Caco-2 (cell line): Measurements from ENCODE around the gene COL11A2. TPM values are rescaled to one million over a fixed set of nuclear protein-coding genes. Genes with fewer than 3 reads are reported as not detected.

Experiments used
- BruUV-seq: library from RNA; stranded (reverse); fragments of 400-500 nt; replicated peaks from 2 replicates; lab custom pipeline; 2021; lab: Mats Ljungman, UMichigan
- CTCF ChIA-PET: fragments of 300-600 bp; sonication (Branson Sonifier 250); formaldehyde crosslinking; loops from one replicate; lab custom pipeline; 2022; ENCODE audit warnings: antibody characterized with exemption; lab: Charles Lee
- POLR2A ChIA-PET: fragments of 300-600 bp; sonication (Branson Sonifier 250); formaldehyde crosslinking; loops from one replicate; lab custom pipeline; 2022; ENCODE audit warnings: antibody characterized with exemption; lab: Charles Lee
- DNase-seq, 2 experiments: peaks; one replicate each; pipeline versions ENCODE4 v3.0.0 to v3.0.0-alpha.2; 2020 to 2022
- H3K27me3 ChIP-seq: replicated peaks from 2 replicates; pipeline ENCODE4 v1.6.0; 2011; ENCODE audit warnings: low read length; ENCODE audit not compliant: control insufficient read depth, insufficient read depth
- H3K36me3 ChIP-seq: 2 replicates; pipeline ENCODE4 v1.5.1; 2011; ENCODE audit warnings: low read length; ENCODE audit not compliant: control insufficient read depth, insufficient read depth
- H3K4me1 ChIP-seq: fragments of 250-450 bp; sonication (Bioruptor Pico); 2 replicates; pipeline ENCODE4 v1.5.1; 2020; ENCODE audit warnings: mild to moderate bottlenecking
- H3K4me3 ChIP-seq: 2 replicates; pipeline ENCODE4 v1.5.1; 2011; ENCODE audit warnings: low read depth, mild to moderate bottlenecking, control low read depth, low read length
- H3K9me3 ChIP-seq: fragments of 250-450 bp; sonication (Bioruptor Pico); 2 replicates; pipeline ENCODE4 v1.5.1; 2020; ENCODE audit warnings: mild to moderate bottlenecking, moderate library complexity
- H3K27ac Mint-ChIP-seq: one replicate; pipeline ENCODE4 v1.8.0; 2022; ENCODE audit warnings: mixed read lengths; ENCODE audit not compliant: unreplicated experiment
- H3K27me3 Mint-ChIP-seq: one replicate; pipeline ENCODE4 v1.8.0; 2022; ENCODE audit warnings: mixed read lengths; ENCODE audit not compliant: insufficient read depth, unreplicated experiment
- H3K36me3 Mint-ChIP-seq: one replicate; pipeline ENCODE4 v1.8.0; 2022; ENCODE audit warnings: mild to moderate bottlenecking, mixed read lengths; ENCODE audit not compliant: insufficient read depth, unreplicated experiment
- H3K4me1 Mint-ChIP-seq: one replicate; pipeline ENCODE4 v1.8.0; 2022; ENCODE audit warnings: low read depth, mixed read lengths; ENCODE audit not compliant: unreplicated experiment
- H3K4me3 Mint-ChIP-seq: one replicate; pipeline ENCODE4 v1.8.0; 2022; ENCODE audit warnings: mild to moderate bottlenecking, moderate library complexity, mixed read lengths; ENCODE audit not compliant: unreplicated experiment
- H3K9me3 Mint-ChIP-seq: one replicate; pipeline ENCODE4 v1.8.0; 2022; ENCODE audit warnings: mixed read lengths; ENCODE audit not compliant: unreplicated experiment
- CTCF ChIP-seq, 2 experiments: fragments of 200-600 bp in 1 of 2; IDR thresholded peaks; 1 replicate in 1 of 2; 2 replicates in 1 of 2; pipeline versions ENCODE4 v1.5.1 to v1.8.0; 2011 to 2022; ENCODE audit warnings: antibody characterized with exemption in 1 of 2, control low read depth in 1 of 2, inconsistent platforms in 1 of 2, low read depth in 1 of 2, low read length in 1 of 2, mild to moderate bottlenecking in 1 of 2, moderate library complexity in 1 of 2; ENCODE audit not compliant: insufficient read depth in 1 of 2, severe bottlenecking in 1 of 2, unreplicated experiment in 1 of 2
- intact Hi-C: fragments of 100-400 bp; cut with micrococcal nuclease; formaldehyde crosslinking; loops from one replicate; pipeline ENCODE4 v1.10.0; 2022; ENCODE audit not compliant: unreplicated experiment
- total RNA-seq: library from RNA; stranded (reverse); gene quantifications from 2 replicates; pipeline ENCODE4 v1.2.3, GENCODE V29; 2022

The COL11A2 gene
- total RNA-seq, 1 experiment from 2014 or later: 1.3 TPM

DNA sequence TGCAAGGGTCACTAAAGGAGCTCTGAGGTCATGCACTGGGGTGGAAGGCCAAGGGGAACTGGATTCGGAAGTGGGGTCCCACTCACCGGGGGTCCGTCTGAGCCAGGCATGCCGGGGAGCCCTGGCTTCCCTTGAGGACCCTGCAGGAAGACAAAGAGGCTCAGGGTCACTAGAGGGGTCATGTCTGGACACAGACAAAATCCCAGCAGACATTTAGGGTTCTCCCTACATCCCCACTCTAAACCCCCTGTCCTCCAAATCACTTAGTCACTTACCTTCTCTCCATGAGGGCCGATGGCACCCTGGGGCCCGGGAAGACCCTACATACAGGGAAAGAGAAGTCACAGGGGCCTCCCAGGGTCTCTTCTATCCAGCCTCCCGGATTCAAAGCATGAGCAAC, 15.4 kb downstream of the COL11A2 start:
- no peak for DNase-seq
- ChIA-PET CTCF (no interaction called here), POLR2A (interaction anchor here (0.6 kb wide), 1 partner anchor 1218 kb away, joined by 11 read pairs; no protein-coding TSS in a partner anchor)
- TF ChIP-seq CTCF (IDR thresholded peaks at IDR 0.05; ENCODE audit: insufficient read depth in 1 of 2, low read depth in 1 of 2, low read length in 1 of 2, severe bottlenecking in 1 of 2, unreplicated experiment in 1 of 2): no peak
- Mint-ChIP-seq H3K27ac (no peak overlapping the region), H3K27me3 (peaks cover 16% of the 10 kb centered on the region), H3K4me1 (no peaks in the 10 kb centered on the region), H3K4me3 (no peak overlapping the region), H3K9me3 (no peaks in the 10 kb centered on the region), H3K36me3 (no peaks in the 10 kb centered on the region)
- Histone ChIP-seq H3K4me1 (no peaks in the 10 kb centered on the region), H3K4me3 (no peak overlapping the region), H3K36me3 (no peaks in the 10 kb centered on the region), H3K9me3 (no peaks in the 10 kb centered on the region), H3K27me3 (no peaks in the 10 kb centered on the region)
- intact Hi-C loops: no loop called here
- BruUV-seq: no TSS peak

DNA sequence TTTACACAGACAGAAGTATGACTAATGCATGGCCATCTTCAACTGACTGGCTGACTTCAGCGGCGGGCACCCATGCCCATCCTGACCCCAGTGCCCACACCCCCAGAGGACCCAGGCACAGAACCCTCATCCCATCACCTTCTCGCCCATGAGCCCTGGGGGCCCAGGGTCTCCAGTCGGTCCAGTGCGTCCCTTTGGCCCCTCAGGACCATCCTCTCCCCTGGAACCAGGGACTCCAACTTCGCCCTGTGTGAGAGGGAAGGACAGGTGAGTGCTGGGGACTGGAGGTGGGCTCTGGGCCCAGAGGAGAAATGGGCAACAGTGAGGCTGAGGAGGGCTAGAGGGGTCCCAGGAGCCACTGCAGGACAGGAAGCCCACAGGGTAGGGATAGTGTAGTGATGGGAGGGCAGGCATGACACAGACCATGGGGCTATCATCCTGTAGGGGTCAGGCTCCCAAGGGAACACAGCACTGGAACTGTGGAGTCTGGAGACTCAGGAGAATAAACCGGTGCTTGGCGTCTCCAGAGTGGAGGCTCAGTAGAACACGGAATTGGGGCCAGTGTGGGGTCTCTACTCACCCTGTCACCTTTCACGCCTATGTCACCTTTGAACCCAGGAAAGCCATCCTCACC, 16.7 kb downstream of the COL11A2 start:
- no peak overlapping the region for H3K4me3 ChIP-seq
- no peak overlapping the region for H3K4me3 Mint-ChIP-seq
- intact Hi-C loops: no loop called here
- H3K27ac Mint-ChIP-seq: no peak overlapping the region
- H3K36me3 ChIP-seq: no peaks in the 10 kb centered on the region
- H3K27me3 ChIP-seq: no peaks in the 10 kb centered on the region
- peak in 1 of 2 experiments; percentile 32 for DNase-seq
- peak in 1 of 2 experiments; percentile 38 for TF ChIP-seq CTCF (IDR thresholded peaks at IDR 0.05; ENCODE audit: insufficient read depth in 1 of 2, low read depth in 1 of 2, low read length in 1 of 2, severe bottlenecking in 1 of 2, unreplicated experiment in 1 of 2)
- H3K4me1 ChIP-seq: no peaks in the 10 kb centered on the region
- peaks cover 16% of the 10 kb centered on the region for H3K27me3 Mint-ChIP-seq
- no peaks in the 10 kb centered on the region for H3K4me1 Mint-ChIP-seq
- ChIA-PET CTCF (no interaction called here), POLR2A (no interaction called here)
- H3K36me3 Mint-ChIP-seq: no peaks in the 10 kb centered on the region
- BruUV-seq: no TSS peak
- H3K9me3 ChIP-seq: no peaks in the 10 kb centered on the region
- H3K9me3 Mint-ChIP-seq: no peaks in the 10 kb centered on the region

DNA sequence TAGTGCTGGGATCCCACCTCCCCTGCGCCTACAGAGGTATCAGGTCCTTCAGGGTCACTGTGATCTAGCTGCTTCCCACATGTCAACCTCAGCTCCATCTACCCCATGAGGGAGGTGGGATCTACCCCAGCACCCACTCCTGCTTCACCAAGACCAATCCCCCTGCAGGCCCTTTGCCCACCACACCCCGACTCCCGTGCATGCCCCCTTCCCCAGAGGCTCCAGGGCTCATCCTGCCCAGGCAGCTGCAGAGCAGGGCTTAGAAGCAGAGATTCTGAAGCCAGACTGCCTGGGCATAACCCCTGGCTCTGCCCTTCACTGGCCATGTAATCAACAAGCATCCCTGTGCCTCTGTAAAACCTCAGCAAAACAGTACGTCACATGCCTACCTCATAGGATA, 17.5 kb downstream of the COL11A2 start:
- no peak overlapping the region for H3K4me3 Mint-ChIP-seq
- H3K36me3 Mint-ChIP-seq: no peaks in the 10 kb centered on the region
- intact Hi-C loops: no loop called here
- Histone ChIP-seq H3K27me3 (no peaks in the 10 kb centered on the region), H3K9me3 (no peaks in the 10 kb centered on the region), H3K4me1 (no peaks in the 10 kb centered on the region), H3K4me3 (no peak overlapping the region), H3K36me3 (no peaks in the 10 kb centered on the region)
- no peak for TF ChIP-seq CTCF (IDR thresholded peaks at IDR 0.05; ENCODE audit: insufficient read depth in 1 of 2, low read depth in 1 of 2, low read length in 1 of 2, severe bottlenecking in 1 of 2, unreplicated experiment in 1 of 2)
- ChIA-PET POLR2A (no interaction called here), CTCF (no interaction called here)
- no TSS peak for BruUV-seq
- H3K9me3 Mint-ChIP-seq: no peaks in the 10 kb centered on the region
- no peak for DNase-seq
- H3K27me3 Mint-ChIP-seq: peaks cover 16% of the 10 kb centered on the region
- no peaks in the 10 kb centered on the region for H3K4me1 Mint-ChIP-seq
- no peak overlapping the region for H3K27ac Mint-ChIP-seq
